Measurements from ENCODE around the gene CCL17. TPM values are rescaled to one million over a fixed set of nuclear protein-coding genes. Genes with fewer than 3 reads are reported as not detected.

CCL17 gene
- total and polyA plus RNA-seq, 5 donors: not detected

DNA sequence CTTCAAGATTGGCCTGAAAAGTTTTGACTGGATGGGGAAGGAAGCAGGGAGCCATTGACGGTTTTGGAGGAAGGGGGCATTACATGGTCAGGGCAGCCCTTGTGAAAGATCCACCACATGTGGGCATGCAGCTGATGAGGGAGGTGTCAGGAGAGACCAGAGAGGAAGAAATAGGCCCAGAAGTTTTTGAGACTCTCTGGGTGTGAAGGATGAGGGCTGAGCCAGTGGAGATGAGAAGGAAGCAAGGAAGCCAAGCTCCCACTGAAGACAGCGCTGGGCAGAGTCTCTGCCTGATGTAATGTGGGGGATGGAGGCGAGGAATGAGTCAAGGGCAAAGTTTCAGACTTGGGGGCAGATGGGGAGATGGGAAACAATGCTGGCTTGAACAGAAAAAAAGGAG lies 530 bp downstream of the CCL17 start:
- Histone ChIP-seq H3K9me3 (ENCODE audit: control insufficient read depth, low read length) (no peaks in the 10 kb centered on the region), H3K4me3 (ENCODE audit: low read length) (no peak overlapping the region), H3K27me3 (ENCODE audit: control insufficient read depth, insufficient read depth) (no peaks in the 10 kb centered on the region), H3K27ac (ENCODE audit: low read length) (no peak overlapping the region), H3K4me1 (ENCODE audit: control insufficient read depth, insufficient read depth, low read length) (no peaks in the 10 kb centered on the region)
- DNase-seq (peak in 1 of 3 donors; percentile 4), ATAC-seq (no peak)
- intact Hi-C loops (cut with DNase I): no loop called here
- 78% methylated on average over 3 of the region's 3 CpGs for WGBS

- no peak overlapping the region for H3K27ac ChIP-seq (ENCODE audit: low read length)
- no peak overlapping the region for H3K4me3 ChIP-seq (ENCODE audit: low read length)
- 61% methylated on average over 2 of the region's 2 CpGs for WGBS
- ATAC-seq: no peak
- no peak for DNase-seq
- intact Hi-C loops (cut with DNase I): no loop called here
- no peaks in the 10 kb centered on the region for H3K27me3 ChIP-seq (ENCODE audit: control insufficient read depth, insufficient read depth)
- H3K9me3 ChIP-seq (ENCODE audit: control insufficient read depth, low read length): no peaks in the 10 kb centered on the region
- no peaks in the 10 kb centered on the region for H3K4me1 ChIP-seq (ENCODE audit: control insufficient read depth, insufficient read depth, low read length)
Observed at GRCh38 chr16:57406881-57407280, 2.3 kb downstream of the CCL17 start.

DNA sequence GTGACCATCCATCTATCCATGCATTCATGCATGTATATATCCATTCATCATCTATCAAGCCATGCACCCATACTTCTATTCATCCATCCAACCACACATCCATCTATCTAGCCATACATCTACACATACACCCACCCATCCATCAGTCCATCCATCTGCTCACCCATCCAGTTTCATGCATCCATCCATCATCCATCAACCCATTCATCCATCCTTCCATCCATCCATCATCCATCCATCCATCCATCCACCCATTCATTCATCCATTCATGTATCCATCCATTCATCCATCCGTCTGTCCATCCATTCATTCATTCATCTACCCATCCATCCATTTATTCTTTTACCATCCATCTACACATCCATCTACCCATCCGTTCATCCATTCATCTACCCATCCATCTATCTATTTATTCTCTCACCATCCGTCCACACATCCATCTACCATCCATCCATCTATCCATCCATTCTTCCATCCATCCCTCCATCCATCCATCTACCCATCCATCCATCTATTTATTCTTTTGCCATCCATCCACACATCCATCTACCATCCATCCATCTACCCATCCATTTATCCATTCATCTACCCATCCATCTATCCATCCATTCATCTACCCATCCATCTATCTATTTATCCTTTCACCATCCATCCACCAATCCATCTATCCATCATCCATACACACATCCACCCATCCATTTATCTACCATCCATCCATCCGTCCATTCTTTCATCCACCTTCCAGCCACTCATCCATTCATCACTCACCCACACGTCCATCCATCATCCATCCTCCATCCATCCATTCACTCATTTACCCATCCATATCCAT lies 3.2 kb downstream of the CCL17 start:
- Histone ChIP-seq H3K4me1 (ENCODE audit: control insufficient read depth, insufficient read depth, low read length) (no peaks in the 10 kb centered on the region), H3K27ac (ENCODE audit: low read length) (no peak overlapping the region), H3K4me3 (ENCODE audit: low read length) (no peak overlapping the region), H3K9me3 (ENCODE audit: control insufficient read depth, low read length) (no peaks in the 10 kb centered on the region), H3K27me3 (ENCODE audit: control insufficient read depth, insufficient read depth) (no peaks in the 10 kb centered on the region)
- intact Hi-C loops (cut with DNase I): no loop called here
- 94% methylated on average over 5 of the region's 5 CpGs for WGBS
- ATAC-seq (no peak), DNase-seq (no peak)

- peak; percentile 48 for ATAC-seq
Observed at GRCh38 chr16:57409065-57409464, 4.5 kb downstream of the CCL17 start.

GRCh38 chr16:57409870-57410587 lies 5.5 kb downstream of the CCL17 start:
- Histone ChIP-seq H3K9me3 (ENCODE audit: control insufficient read depth, low read length) (no peaks in the 10 kb centered on the region), H3K27me3 (ENCODE audit: control insufficient read depth, insufficient read depth) (no peaks in the 10 kb centered on the region), H3K4me3 (ENCODE audit: low read length) (no peak overlapping the region), H3K27ac (ENCODE audit: low read length) (peak overlapping the region; percentile 59), H3K4me1 (ENCODE audit: control insufficient read depth, insufficient read depth, low read length) (no peaks in the 10 kb centered on the region)
- ATAC-seq (peak in 1 of 2 donors; percentile 20), DNase-seq (peak in 1 of 3 donors; percentile 61)
- intact Hi-C loops (cut with DNase I): loop anchor here (10.0 kb wide), 1 partner anchor 325 kb away; no protein-coding TSS in a partner anchor
- 58% methylated on average over 14 of the region's 14 CpGs for WGBS

More at GRCh38 chr16:57409065-57409464, 4.5 kb downstream of the CCL17 start:
- no peaks in the 10 kb centered on the region for H3K9me3 ChIP-seq (ENCODE audit: control insufficient read depth, low read length)
- no peak for DNase-seq
- peak overlapping the region; percentile 59 for H3K27ac ChIP-seq (ENCODE audit: low read length)
- no peaks in the 10 kb centered on the region for H3K4me1 ChIP-seq (ENCODE audit: control insufficient read depth, insufficient read depth, low read length)
- H3K4me3 ChIP-seq (ENCODE audit: low read length): no peak overlapping the region
- 56% methylated on average over 5 of the region's 5 CpGs for WGBS
- no peaks in the 10 kb centered on the region for H3K27me3 ChIP-seq (ENCODE audit: control insufficient read depth, insufficient read depth)
- intact Hi-C loops (cut with DNase I): no loop called here

DNA sequence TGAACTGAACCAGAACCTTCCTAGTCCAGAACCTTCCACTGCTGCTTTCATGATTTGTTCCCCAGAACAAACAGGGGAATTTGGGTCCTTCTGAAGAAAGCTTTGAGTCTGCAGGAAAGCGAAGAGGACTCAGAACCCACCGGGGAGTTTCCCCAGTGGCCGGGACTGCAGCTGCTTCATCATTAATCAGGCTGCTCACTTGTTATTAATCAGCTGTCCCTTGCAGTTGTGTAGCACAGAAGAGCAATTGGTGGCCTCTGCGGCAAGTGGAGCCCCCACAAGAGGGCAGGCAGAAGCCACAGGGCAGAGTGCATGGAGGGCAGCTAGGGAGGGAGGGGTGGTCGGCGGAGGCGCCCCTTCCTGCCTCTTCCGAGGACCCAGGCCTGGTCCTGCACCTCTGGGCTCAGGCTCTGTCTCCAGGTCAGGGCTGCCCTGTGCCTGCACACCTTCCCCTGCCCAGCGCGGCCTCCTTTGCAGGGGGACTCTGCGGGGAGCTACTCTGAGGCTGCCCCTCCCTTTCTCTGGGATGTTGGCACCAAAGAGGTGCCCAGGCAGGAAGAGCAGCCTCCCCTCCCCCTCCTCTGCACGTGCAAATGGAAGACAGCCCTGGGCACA lies 6.9 kb downstream of the CCL17 start:
- DNase-seq (no peak), ATAC-seq (no peak)
- H3K4me3 ChIP-seq (ENCODE audit: low read length): no peak overlapping the region
- WGBS: 66% methylated on average over 12 of the region's 12 CpGs
- no peak overlapping the region for H3K27ac ChIP-seq (ENCODE audit: low read length)
- intact Hi-C loops (cut with DNase I): loop anchor here (10.0 kb wide), 1 partner anchor 327 kb away; no protein-coding TSS in a partner anchor
- no peaks in the 10 kb centered on the region for H3K4me1 ChIP-seq (ENCODE audit: control insufficient read depth, insufficient read depth, low read length)
- H3K9me3 ChIP-seq (ENCODE audit: control insufficient read depth, low read length): no peaks in the 10 kb centered on the region
- H3K27me3 ChIP-seq (ENCODE audit: control insufficient read depth, insufficient read depth): no peaks in the 10 kb centered on the region

- no peak for DNase-seq
- no peak overlapping the region for H3K27ac ChIP-seq (ENCODE audit: low read length)
- intact Hi-C loops (cut with DNase I): loop anchor here (10.0 kb wide), 1 partner anchor 328 kb away; no protein-coding TSS in a partner anchor
Observed at GRCh38 chr16:57412584-57412983, 8.0 kb downstream of the CCL17 start.

GRCh38 chr16:57413301-57413730 lies 8.7 kb downstream of the CCL17 start:
- Histone ChIP-seq H3K4me3 (ENCODE audit: low read length) (no peak overlapping the region), H3K27me3 (ENCODE audit: control insufficient read depth, insufficient read depth) (no peaks in the 10 kb centered on the region), H3K4me1 (ENCODE audit: control insufficient read depth, insufficient read depth, low read length) (no peaks in the 10 kb centered on the region), H3K9me3 (ENCODE audit: control insufficient read depth, low read length) (no peaks in the 10 kb centered on the region), H3K27ac (ENCODE audit: low read length) (no peak overlapping the region)
- ATAC-seq (no peak), DNase-seq (no peak)
- 86% methylated on average over 5 of the region's 5 CpGs for WGBS
- intact Hi-C loops (cut with DNase I): loop anchor here (10.0 kb wide), 1 partner anchor 329 kb away; no protein-coding TSS in a partner anchor

More at GRCh38 chr16:57412584-57412983, 8.0 kb downstream of the CCL17 start:
- ATAC-seq: no peak
- Histone ChIP-seq H3K9me3 (ENCODE audit: control insufficient read depth, low read length) (no peaks in the 10 kb centered on the region), H3K4me1 (ENCODE audit: control insufficient read depth, insufficient read depth, low read length) (no peaks in the 10 kb centered on the region), H3K4me3 (ENCODE audit: low read length) (no peak overlapping the region), H3K27me3 (ENCODE audit: control insufficient read depth, insufficient read depth) (no peaks in the 10 kb centered on the region)
- WGBS: 92% methylated on average over 9 of the region's 9 CpGs

DNA sequence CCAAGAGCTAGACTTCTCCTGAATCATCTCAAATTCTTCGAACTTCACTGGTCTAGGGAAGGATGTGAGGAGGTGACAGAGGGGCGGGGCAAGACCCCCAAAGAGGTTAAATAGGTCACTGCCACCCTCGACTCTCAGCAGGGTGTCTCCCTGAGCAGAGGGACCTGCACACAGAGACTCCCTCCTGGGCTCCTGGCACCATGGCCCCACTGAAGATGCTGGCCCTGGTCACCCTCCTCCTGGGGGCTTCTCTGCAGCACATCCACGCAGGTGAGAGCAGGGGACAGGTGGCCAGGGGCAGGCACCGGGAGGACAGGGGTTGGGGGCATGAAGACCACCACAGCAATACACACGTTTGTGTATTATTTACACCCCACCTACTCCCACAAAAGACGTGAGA lies 9.2 kb downstream of the CCL17 start:
- H3K27me3 ChIP-seq (ENCODE audit: control insufficient read depth, insufficient read depth): no peaks in the 10 kb centered on the region
- intact Hi-C loops (cut with DNase I): loop anchor here (10.0 kb wide), 1 partner anchor 329 kb away; no protein-coding TSS in a partner anchor
- H3K4me1 ChIP-seq (ENCODE audit: control insufficient read depth, insufficient read depth, low read length): no peaks in the 10 kb centered on the region
- 77% methylated on average over 7 of the region's 7 CpGs for WGBS
- no peak for ATAC-seq
- H3K27ac ChIP-seq (ENCODE audit: low read length): no peak overlapping the region
- DNase-seq: no peak
- H3K9me3 ChIP-seq (ENCODE audit: control insufficient read depth, low read length): no peaks in the 10 kb centered on the region
- H3K4me3 ChIP-seq (ENCODE audit: low read length): no peak overlapping the region

DNA sequence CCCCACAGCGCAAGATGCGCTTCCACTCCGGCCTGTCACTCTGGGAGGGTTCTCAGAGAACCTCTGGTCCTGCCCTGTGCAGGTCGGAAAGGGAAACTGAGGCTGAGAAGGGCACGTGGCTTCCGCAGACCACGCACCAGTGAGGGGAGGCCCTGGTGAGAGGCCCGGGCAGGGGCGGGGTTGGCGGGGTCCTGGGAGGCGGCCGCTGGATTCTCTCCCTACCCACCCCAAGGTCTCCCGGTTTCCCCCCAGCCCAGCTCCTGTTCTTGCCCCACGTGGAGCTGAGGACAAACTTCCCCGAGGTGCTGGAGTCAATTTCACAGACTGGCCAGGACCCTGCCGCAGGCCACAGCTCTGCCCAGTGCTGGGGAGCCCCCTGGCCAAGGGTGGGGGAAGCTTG lies 11.5 kb downstream of the CCL17 start:
- intact Hi-C loops (cut with DNase I): loop anchor here (2.0 to 10.0 kb wide), 3 partner anchors 114 to 331 kb away; no protein-coding TSS in a partner anchor
- ATAC-seq: peak; percentile 2 to 16
- no peaks in the 10 kb centered on the region for H3K9me3 ChIP-seq (ENCODE audit: control insufficient read depth, low read length)
- H3K4me1 ChIP-seq (ENCODE audit: control insufficient read depth, insufficient read depth, low read length): no peaks in the 10 kb centered on the region
- 83% methylated on average over 16 of the region's 16 CpGs for WGBS
- no peak overlapping the region for H3K27ac ChIP-seq (ENCODE audit: low read length)
- H3K27me3 ChIP-seq (ENCODE audit: control insufficient read depth, insufficient read depth): no peaks in the 10 kb centered on the region
- DNase-seq: peak in 1 of 3 donors; percentile 47
- H3K4me3 ChIP-seq (ENCODE audit: low read length): no peak overlapping the region
